HG03175 (cell line): ENCODE results near the gene LTBP1.
"Not testable (repeated sequence)": the region's sequence is repeated elsewhere in the genome, so short reads cannot be mapped to it uniquely, and the experiment has no call there.

ENCODE experiments used
- ATAC-seq: cut with Tn5 transposase; IDR thresholded peaks from one replicate; pipeline ENCODE4 v1.9.1; 2021; ENCODE audit warnings: mild to moderate bottlenecking, moderate library complexity; ENCODE audit not compliant: unreplicated experiment

Gene LTBP1

DNA sequence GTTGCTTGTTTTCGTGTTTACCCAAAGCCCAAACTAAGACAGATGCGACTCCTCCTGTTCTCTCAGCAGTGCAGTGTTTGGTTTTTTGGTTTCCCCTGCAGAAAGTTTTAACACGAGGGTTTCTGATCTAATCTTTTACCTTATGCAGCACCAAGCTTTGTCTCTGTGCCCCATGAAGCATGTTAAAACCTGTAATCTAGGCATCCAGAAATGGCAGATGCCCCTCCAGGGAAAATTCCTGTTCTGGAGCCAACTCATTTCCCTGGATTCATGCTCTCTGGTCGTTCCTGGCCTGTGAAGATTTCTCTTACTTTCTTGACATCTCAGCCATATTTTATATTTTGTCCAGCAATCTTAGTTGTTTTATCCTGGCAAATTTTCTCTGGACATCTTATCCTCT is 91.5 kb downstream of the LTBP1 start:
- ATAC-seq, result no peak

DNA sequence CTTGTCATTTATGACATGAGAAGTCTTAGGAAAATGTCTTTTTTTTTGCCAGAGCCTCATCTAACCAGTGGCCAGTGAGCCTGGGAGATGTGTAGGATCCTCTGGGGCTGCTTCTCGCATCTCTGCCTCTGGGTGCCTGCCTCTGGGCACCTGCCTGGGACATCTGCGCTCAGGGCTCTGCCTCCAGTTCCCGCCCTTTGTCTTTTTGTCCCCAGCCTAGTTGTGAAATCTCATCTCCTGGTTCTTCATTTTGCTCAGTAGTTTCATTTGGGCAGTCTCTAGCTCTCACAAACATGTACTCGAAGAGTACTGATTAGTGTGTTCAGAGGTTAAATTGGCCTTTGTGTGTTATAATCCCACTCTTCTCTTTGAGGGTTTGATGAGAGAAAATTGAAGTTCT is 92.0 kb downstream of the LTBP1 start:
- ATAC-seq, result no peak

DNA sequence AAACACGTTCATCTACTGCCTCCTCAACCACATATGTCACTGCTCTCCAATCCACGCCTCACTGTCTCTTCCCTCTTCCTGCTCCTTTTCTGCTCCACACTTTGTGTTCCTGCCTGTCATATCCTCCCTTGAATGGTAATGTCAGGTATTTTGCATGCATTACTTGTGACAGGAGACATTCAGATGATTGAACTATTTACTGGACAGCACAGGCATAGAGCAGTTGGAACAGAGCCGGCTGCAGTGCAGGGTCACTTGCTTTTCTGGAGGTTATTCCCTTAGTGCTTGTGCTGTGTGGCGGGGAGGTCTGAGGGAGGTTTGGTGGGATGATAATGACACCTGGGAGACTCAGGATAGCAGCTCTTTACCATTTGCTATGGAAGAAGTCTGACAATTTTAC is 93.8 kb downstream of the LTBP1 start:
- no peak for ATAC-seq

DNA sequence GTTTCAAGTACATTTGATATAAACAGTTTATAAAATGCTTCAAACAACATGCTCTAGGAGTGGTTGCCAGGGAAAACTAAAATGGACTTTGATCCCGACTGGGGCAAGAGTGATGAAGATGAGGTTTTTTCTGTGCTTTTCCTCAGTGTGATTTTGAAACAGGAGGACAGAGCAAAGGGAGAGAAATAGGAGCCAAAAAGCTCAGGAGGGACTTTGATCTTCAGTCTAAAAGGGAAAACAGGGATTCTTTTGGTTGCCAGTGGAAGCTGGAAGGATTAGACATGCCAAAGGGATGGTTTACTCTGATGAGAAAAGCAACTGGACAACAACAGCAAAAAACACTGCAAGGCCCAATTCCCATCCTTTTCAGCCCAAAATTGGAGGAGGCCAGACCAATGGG is 95.5 kb downstream of the LTBP1 start:
- ATAC-seq, result no peak

DNA sequence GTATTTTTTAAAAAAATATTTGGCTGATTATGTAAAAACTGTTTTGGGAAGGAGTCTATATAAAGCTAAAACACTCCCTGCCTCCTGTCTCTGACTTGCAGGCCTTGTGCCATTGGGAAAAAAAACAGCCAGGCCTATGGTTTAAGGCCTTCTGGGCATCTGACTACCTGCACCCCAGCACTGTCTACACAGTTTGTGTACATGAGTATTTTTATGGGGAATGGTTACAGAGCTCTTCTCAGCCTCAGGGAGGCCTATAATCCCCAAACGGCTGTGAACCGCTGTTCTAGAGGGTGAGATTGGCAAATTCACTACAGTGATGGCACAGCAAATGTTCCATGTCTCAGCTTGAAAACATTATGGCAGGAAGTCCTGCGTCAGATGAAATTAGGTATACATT is 96.1 kb downstream of the LTBP1 start:
- no peak for ATAC-seq

DNA sequence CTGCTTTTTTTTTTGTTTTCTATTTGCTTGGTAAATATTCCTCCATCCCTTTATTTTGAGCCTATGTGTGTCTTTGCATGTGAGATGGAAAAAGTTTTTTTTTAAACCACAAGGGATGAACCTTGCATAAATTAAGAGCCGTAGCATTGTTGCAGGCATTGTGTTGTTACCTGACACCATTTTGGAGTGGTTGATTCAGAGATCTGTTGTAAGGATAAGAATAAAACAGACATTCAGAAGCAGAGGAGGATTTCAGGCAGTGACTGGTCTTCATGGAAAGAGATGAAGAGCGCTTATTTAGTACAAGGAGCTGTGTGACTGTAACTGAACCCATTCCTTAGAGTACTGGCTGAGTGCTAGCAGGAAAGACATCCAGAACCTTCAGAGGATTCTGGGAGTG is 101.2 kb downstream of the LTBP1 start:
- no peak for ATAC-seq

DNA sequence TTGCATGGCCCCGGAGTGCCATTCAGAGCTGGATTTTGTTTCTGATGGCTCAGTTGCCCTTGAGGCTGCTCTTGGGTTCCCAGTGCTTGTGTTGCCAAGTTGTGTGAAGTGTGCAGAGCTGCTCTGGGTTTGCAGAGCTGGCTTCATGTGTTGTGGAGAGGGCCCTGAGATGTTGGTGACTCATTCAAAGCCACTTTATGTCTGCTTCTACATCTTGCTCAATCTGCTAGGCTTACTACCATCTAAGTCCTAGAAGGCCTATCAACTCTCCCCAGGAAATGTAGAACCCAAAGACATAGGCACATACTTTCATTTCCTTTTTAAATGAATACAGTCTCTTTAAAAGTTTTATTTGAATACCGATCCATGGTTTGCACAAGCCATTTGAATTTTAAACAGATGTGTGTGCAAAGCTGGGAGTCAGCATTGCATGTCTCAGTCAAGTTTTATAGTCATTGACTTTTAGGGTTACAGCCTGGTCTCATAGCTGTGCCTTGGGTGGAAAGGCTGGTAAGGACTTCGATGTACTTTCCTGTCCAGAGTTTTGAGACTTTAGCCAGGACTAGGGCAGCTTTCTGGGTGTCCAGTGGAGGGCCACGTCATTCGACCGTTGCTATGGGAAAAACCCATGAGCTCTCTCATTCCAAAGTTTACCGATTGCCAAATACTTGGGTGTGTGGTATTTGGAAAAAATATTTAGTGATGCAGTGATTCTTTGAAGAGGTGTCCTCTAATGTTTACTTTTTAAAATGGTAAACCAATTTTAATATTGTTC is 105.0 kb downstream of the LTBP1 start:
- ATAC-seq, result no peak

DNA sequence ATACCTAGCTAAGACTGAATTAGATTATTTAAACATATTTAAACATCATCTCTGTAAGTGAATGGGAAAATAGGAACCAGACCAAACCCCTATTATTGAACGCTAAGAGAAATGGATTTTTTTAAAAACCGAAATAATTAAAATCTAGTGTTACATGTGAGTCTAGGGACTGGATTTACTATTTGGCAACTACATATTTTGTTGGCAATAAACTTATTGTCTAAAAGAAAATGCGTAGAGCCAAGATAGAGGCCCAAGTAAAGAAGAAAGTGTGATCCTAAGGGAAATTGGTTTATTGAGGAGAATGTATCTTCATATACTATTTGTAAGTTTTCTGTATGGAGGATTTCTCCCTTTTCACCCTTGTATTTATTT is 105.6 kb downstream of the LTBP1 start:
- no peak for ATAC-seq

DNA sequence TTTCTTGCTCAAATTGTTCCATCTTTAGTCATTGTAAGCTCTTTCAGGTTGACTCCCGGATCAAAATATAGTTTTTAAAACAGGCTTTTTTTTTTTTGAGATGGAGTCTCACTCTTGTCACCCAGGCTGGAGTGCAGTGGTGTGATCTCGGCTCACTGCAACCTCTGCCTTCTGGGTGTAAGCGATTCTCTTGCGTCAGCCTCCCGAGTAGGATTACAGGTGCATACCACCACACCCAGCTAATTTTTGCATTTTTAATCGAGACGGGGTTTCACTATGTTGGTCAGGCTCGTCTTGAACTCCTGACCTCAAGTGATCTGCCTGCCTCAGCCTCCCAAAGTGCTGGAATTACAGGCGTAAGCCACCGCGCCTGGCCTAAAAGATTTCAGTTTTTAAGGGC is 106.0 kb downstream of the LTBP1 start:
- ATAC-seq, result not testable (repeated sequence)

DNA sequence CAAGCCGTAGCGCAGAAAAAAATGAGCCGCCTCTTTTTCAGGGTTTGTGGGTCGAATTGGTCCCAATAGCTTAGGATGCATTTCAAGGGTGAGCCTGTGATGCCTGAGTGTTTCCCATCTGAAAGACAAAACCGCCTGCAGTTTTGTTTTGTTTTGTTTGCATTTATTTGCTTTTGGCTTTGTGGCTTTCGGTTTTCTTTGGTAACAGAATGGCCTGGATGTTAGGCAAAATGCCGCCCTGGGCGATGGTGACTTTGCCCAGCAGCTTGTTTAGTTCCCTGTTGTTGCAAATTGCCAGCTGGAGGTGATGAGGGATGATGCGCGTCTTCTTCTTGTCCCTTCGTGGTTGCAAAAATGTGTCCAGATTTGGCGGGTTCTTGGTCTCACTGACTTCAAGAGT is 109.4 kb downstream of the LTBP1 start:
- no peak for ATAC-seq

DNA sequence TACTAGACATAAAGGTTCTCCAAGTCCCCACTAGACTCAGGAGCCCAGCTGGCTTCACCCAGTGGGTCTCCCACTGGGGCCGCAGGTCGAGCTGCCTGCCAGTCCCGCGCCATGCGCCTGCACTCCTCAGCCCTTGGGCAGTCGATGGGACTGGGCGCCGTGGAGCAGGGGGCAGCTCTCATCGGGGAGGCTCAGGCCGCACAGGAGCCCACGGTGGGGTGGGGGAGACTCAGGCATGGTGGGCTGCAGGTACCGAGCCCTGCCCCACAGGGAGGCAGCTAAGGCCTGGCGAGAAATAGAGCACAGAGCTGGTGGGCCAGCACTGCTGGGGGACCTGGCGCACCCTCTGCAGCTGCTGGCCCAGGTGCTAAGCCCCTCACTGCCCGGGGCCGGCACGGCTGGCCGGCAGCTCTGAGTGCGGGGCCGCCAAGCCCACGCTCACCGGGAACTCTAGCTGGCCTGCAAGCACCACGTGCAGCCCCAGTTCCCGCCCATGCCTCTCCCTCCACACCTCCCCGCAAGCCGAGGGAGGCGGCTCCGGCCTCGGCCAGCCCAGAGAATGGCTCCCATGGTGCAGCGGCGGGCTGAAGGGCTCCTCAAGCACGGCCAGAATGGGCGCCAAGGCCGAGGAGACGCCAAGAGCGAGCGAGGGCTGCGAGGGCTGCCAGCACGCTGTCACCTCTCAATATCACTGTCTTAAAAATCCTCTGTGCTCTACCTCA is 110.7 kb downstream of the LTBP1 start:
- not testable (repeated sequence) for ATAC-seq

DNA sequence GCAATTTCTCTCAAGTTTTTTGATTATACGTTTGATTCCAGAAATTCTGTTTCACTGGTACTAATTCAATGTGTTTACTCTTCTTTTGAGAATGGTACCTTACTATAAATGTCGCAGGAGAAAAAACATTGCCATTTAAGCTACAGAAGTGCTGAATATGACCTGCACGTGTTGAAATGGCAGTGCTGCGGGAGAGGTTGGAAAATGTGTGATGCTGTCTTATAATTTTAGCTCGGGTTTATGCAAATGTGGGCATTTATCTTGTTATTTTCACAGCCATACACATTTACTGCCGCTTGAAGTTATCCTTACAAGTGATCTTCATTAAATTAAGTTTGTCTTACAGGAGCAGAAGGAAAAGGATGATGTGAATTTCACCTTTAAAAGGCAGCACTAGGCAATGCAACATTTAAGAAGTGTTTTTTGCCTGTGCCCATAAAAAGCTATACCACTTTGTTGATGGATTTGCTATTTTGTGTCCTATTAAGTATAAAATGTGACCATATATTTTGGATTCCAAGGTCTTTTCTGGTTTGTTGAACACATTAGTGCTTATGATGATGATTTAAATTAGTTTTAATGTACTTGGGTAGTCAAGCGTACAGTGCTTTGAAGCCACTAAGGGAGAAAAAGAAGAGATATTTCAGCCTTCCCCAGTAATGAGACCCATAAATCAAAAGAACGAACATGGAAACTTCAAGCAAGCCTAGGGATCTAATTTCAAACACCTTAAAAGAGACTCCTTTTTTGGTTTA is 112.1 kb downstream of the LTBP1 start:
- ATAC-seq, result no peak

DNA sequence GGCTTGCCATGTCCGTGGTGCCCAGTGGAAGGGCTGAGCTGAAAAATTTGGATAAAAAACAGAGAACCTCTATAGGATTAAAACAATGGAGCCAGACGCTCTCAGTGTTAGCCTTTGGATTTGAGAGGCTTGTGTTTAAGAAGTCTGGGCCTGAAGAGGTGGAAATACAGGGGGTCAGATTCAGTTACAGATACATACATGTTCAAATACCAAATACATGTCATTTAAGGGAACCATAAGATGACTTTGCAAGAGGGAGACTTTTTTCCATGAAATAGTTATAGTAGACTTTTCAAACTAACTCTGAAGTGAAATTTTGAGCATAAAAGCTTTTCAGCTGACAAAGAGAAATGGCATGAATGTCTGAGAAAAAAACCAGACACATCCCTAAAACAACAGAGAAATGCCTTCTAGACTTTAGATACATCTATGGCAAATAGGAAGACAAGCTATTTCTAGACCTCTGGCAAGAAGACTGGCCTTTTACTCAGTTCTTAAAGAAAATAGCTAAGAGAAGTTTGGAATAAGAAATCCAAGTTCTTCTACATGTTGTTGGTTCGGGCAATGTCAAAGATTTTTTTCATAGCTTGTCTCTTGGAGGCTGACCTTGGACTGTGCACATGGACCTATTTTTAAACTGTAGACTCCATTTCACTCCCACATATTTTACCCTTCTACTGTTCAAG is 112.9 kb downstream of the LTBP1 start:
- ATAC-seq, result no peak

DNA sequence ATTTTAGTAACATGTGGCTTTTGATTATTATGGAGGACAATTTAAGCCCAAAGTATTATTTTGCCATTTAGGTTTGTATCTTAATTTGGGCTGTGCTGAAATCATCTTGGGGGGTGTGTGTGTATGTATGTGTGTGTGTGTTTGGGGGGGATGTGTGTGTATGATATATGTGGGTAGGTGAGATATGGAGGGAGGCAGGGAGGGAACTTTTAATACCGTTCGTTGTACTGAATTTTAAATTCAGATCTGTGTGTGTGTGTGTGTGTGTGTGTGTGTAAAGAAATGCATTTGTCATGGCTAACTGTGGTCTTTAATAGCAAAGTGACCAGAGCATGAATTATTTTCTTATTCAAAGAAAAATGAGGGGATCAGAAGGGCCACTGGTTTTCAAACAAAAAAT is 113.7 kb downstream of the LTBP1 start:
- ATAC-seq, result no peak

DNA sequence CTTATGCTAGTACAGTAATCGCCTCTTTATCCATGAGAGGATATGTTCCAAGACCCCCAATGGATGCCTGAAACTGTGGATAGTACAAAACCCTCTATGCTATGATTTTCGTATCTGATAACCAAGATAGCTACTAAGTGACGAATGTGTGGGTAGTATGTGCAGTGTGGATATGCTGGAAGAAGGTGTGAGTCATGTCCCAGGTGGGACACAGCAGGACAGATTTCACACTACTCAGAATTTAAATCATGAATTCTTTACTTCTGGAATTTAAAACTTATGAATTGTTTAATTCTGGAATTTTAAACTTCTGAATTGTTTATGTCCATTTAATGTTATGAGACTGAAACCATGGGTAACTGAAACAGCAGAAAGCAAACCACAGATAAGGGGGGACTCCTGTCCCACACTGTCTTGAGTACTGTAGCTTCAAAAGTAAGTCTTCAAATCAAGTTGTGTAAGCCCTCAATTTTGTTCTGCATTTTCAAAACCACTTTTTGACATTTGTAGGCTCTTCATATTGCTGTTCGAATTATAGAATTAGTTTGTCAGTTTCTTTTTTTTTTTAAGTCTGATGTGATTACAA is 116.0 kb downstream of the LTBP1 start:
- ATAC-seq, result no peak

DNA sequence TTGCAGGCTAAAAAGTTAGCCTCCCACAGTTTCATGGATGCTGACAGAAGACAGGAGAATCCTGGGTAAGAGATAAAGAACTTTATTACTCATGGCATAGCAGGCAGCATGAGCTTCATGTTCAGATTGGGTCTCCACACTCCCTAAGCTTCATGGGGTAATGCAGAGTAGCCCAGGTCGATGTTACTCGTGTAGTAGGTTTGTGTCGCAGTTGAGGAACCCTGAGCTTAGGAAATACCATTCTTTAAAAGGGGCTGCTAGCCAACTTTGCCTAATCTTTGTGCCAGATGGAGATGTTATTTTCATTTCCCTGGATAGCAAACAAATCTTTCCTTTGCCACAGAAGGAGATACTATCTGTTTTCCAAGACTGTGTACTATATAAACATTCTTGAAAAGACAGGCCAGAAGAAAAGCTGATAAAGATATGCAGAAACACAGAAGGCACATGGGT is 117.6 kb downstream of the LTBP1 start:
- ATAC-seq, result no peak

DNA sequence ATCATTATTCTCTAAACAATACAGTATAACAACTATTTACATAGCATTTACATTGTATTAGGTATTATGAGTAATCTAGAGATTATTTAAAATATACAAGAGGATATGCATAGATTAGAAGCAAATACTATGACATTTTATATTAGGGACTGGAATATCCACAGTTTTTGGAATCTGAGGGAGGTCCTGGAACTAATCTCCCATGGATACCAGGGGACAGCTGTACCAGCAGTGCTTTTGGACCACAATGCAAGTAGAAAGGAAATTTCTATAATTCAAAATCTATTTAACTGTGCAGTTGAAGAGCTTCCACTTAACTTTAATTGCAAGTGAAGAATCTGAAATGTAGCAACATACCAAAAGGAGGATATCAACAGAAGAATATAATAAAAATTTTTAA is 120.8 kb downstream of the LTBP1 start:
- no peak for ATAC-seq

DNA sequence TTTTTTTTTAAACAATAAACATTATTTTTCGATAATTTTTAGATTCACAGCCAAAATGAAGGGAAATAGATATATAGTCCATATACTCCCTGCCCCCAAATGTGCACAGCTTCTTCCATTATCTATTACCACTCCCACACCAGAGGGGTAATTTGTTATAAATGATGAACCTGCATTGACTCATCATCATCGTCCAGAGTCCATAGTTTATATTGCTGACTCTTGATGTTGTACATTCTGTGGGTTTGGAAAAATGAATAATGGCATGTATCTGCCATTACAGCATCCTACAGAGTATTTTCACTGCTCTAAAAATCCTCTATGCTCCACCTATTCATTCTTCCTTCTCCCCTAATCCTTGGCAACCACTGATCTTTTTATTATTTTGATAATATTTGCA is 121.5 kb downstream of the LTBP1 start:
- no peak for ATAC-seq

DNA sequence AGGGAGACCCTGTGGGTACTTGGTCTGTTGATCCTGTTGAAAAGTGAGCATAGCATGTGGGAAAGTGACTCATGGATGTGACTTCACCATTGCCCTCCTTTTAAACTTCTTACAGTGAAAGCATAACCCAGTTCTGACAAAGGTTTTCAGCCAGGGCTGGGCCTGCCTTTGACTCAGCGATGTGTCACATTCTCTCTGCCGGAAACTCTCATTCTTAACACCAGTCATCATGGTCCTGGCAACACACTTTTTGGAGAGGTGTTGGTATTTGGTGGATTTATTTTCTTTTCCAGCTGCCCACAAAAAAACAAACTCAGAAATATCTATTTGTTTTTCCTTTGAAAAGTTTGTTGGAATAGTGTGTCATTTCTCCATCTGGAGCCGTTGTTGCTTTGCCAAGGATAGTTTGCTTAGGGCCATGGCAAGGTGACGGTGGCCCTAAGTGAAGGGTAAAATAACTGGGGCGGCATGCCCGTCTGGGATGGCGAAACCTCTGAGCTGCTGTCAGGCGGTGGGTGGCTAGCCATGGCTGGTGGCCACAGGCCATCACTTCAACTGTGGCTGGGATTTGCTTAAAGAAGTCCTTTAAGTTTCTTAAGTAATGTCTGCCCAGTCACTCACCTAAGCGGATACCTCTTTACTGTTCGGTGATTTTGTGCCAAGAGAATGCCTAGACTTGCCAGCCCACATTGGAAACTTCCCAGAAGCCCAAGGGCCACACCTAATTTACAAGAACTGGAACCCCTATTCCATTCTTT is 123.3 kb downstream of the LTBP1 start:
- ATAC-seq, result no peak

DNA sequence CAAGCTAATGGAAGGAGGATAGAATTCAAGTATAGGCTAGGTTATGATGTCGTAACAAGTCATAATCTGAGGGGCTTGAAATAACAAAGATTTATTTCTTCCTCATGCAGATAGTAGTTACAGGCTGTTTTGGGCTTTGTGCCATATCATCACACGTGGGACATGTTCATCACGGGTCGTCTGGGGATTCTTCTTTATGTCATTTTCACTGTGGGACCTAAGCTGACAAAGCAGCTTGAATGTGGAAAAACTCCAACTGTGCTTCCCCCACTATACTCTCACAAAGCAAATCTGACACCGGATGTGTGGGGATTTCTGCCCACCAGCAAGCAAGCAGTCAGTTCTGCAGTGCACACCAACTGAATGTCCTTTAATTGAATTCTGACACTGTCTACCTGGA is 124.8 kb downstream of the LTBP1 start:
- ATAC-seq, result no peak
